Measurements from ENCODE around the gene SCN1B.

The SCN1B gene

GRCh38 chr19:35056513-35057063, 26.3 kb downstream of the SCN1B start:
- Histone ChIP-seq H3K9ac (ENCODE audit: low read length) (no peak overlapping the region), H3K4me1 (ENCODE audit: control insufficient read depth, insufficient read depth, low read length) (no peaks in the 10 kb centered on the region), H3K36me3 (ENCODE audit: control insufficient read depth, insufficient read depth, low read length) (no peaks in the 10 kb centered on the region), H3K4me3 (ENCODE audit: low read length) (no peak overlapping the region), H3K9me3 (ENCODE audit: control insufficient read depth, low read length) (no peaks in the 10 kb centered on the region), H3K27me3 (ENCODE audit: control insufficient read depth, insufficient read depth, low read length) (no peaks in the 10 kb centered on the region)

GRCh38 chr19:35058370-35058769, 28.1 kb downstream of the SCN1B start:
- Histone ChIP-seq H3K9me3 (ENCODE audit: control insufficient read depth, low read length) (no peaks in the 10 kb centered on the region), H3K27me3 (ENCODE audit: control insufficient read depth, insufficient read depth, low read length) (no peaks in the 10 kb centered on the region), H3K9ac (ENCODE audit: low read length) (no peak overlapping the region), H3K4me1 (ENCODE audit: control insufficient read depth, insufficient read depth, low read length) (no peaks in the 10 kb centered on the region), H3K4me3 (ENCODE audit: low read length) (no peak overlapping the region), H3K36me3 (ENCODE audit: control insufficient read depth, insufficient read depth, low read length) (no peaks in the 10 kb centered on the region)

- Histone ChIP-seq H3K27me3 (ENCODE audit: control insufficient read depth, insufficient read depth, low read length) (no peaks in the 10 kb centered on the region), H3K9me3 (ENCODE audit: control insufficient read depth, low read length) (no peaks in the 10 kb centered on the region), H3K4me1 (ENCODE audit: control insufficient read depth, insufficient read depth, low read length) (no peaks in the 10 kb centered on the region), H3K9ac (ENCODE audit: low read length) (no peak overlapping the region), H3K4me3 (ENCODE audit: low read length) (no peak overlapping the region), H3K36me3 (ENCODE audit: control insufficient read depth, insufficient read depth, low read length) (no peaks in the 10 kb centered on the region)
These were observed 28.9 kb downstream of the SCN1B start for GRCh38 chr19:35059006-35059798.

- Histone ChIP-seq H3K9me3 (ENCODE audit: control insufficient read depth, low read length) (no peaks in the 10 kb centered on the region), H3K4me3 (ENCODE audit: low read length) (no peak overlapping the region), H3K4me1 (ENCODE audit: control insufficient read depth, insufficient read depth, low read length) (no peaks in the 10 kb centered on the region), H3K36me3 (ENCODE audit: control insufficient read depth, insufficient read depth, low read length) (no peaks in the 10 kb centered on the region), H3K9ac (ENCODE audit: low read length) (no peak overlapping the region), H3K27me3 (ENCODE audit: control insufficient read depth, insufficient read depth, low read length) (no peaks in the 10 kb centered on the region)
These were observed 29.5 kb downstream of the SCN1B start for GRCh38 chr19:35059799-35060091.

- no peaks in the 10 kb centered on the region for H3K27me3 ChIP-seq (ENCODE audit: control insufficient read depth, insufficient read depth, low read length)
- H3K4me3 ChIP-seq (ENCODE audit: low read length), result no peak overlapping the region
- no peaks in the 10 kb centered on the region for H3K4me1 ChIP-seq (ENCODE audit: control insufficient read depth, insufficient read depth, low read length)
- no peak overlapping the region for H3K9ac ChIP-seq (ENCODE audit: low read length)
- H3K9me3 ChIP-seq (ENCODE audit: control insufficient read depth, low read length), result no peaks in the 10 kb centered on the region
- no peaks in the 10 kb centered on the region for H3K36me3 ChIP-seq (ENCODE audit: control insufficient read depth, insufficient read depth, low read length)
These were observed 30.0 kb downstream of the SCN1B start for GRCh38 chr19:35060160-35060855.

GRCh38 chr19:35061583-35062373, 31.5 kb downstream of the SCN1B start:
- Histone ChIP-seq H3K9me3 (ENCODE audit: control insufficient read depth, low read length) (no peaks in the 10 kb centered on the region), H3K4me1 (ENCODE audit: control insufficient read depth, insufficient read depth, low read length) (no peaks in the 10 kb centered on the region), H3K27me3 (ENCODE audit: control insufficient read depth, insufficient read depth, low read length) (no peaks in the 10 kb centered on the region), H3K9ac (ENCODE audit: low read length) (no peak overlapping the region), H3K36me3 (ENCODE audit: control insufficient read depth, insufficient read depth, low read length) (no peaks in the 10 kb centered on the region), H3K4me3 (ENCODE audit: low read length) (no peak overlapping the region)

GRCh38 chr19:35062942-35063341, 32.7 kb downstream of the SCN1B start:
- no peak overlapping the region for H3K4me3 ChIP-seq (ENCODE audit: low read length)

GRCh38 chr19:35063940-35064818, 33.9 kb downstream of the SCN1B start:
- Histone ChIP-seq H3K9ac (ENCODE audit: low read length) (no peak overlapping the region), H3K4me1 (ENCODE audit: control insufficient read depth, insufficient read depth, low read length) (peaks cover 4% of the 10 kb centered on the region), H3K9me3 (ENCODE audit: control insufficient read depth, low read length) (no peaks in the 10 kb centered on the region), H3K4me3 (ENCODE audit: low read length) (no peak overlapping the region), H3K36me3 (ENCODE audit: control insufficient read depth, insufficient read depth, low read length) (no peaks in the 10 kb centered on the region), H3K27me3 (ENCODE audit: control insufficient read depth, insufficient read depth, low read length) (no peaks in the 10 kb centered on the region)

More at GRCh38 chr19:35062942-35063341, 32.7 kb downstream of the SCN1B start:
- H3K36me3 ChIP-seq (ENCODE audit: control insufficient read depth, insufficient read depth, low read length), result no peaks in the 10 kb centered on the region
- H3K9me3 ChIP-seq (ENCODE audit: control insufficient read depth, low read length), result no peaks in the 10 kb centered on the region
- H3K9ac ChIP-seq (ENCODE audit: low read length), result no peak overlapping the region
- no peaks in the 10 kb centered on the region for H3K27me3 ChIP-seq (ENCODE audit: control insufficient read depth, insufficient read depth, low read length)
- H3K4me1 ChIP-seq (ENCODE audit: control insufficient read depth, insufficient read depth, low read length), result peaks cover 4% of the 10 kb centered on the region

- H3K27me3 ChIP-seq (ENCODE audit: control insufficient read depth, insufficient read depth, low read length), result no peaks in the 10 kb centered on the region
- no peak overlapping the region for H3K9ac ChIP-seq (ENCODE audit: low read length)
- H3K4me3 ChIP-seq (ENCODE audit: low read length), result no peak overlapping the region
- no peaks in the 10 kb centered on the region for H3K9me3 ChIP-seq (ENCODE audit: control insufficient read depth, low read length)
- H3K36me3 ChIP-seq (ENCODE audit: control insufficient read depth, insufficient read depth, low read length), result no peaks in the 10 kb centered on the region
- H3K4me1 ChIP-seq (ENCODE audit: control insufficient read depth, insufficient read depth, low read length), result peaks cover 4% of the 10 kb centered on the region
These were observed 35.3 kb downstream of the SCN1B start for GRCh38 chr19:35065574-35065973.

- Histone ChIP-seq H3K9me3 (ENCODE audit: control insufficient read depth, low read length) (no peaks in the 10 kb centered on the region), H3K4me3 (ENCODE audit: low read length) (no peak overlapping the region), H3K9ac (ENCODE audit: low read length) (no peak overlapping the region), H3K4me1 (ENCODE audit: control insufficient read depth, insufficient read depth, low read length) (peaks cover 4% of the 10 kb centered on the region), H3K36me3 (ENCODE audit: control insufficient read depth, insufficient read depth, low read length) (no peaks in the 10 kb centered on the region), H3K27me3 (ENCODE audit: control insufficient read depth, insufficient read depth, low read length) (no peaks in the 10 kb centered on the region)
These were observed 35.9 kb downstream of the SCN1B start for GRCh38 chr19:35066121-35066520.
